ENCODE results near the gene PDE11A.

PDE11A gene

DNA sequence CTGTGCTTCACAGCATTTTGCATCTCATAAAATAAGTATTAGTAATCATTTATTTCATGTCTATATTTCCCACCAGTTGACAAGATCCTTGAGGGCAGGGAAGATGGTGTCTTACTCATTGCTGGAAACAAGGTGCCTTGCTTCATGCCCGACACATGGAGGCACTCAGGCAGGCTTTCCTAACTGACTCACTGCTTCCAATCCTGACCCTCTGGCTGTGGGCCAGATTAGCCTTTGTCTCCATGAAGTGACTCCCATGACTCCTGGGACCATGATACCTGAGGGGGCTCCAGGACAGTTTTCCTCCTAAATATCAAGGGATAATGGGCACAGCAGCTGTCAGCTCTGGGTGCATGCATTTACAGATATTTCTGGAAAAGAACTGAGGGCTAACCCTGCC is 405.0 kb downstream of the PDE11A start:
- DNase-seq (ENCODE audit: low spot score) = no peak

DNA sequence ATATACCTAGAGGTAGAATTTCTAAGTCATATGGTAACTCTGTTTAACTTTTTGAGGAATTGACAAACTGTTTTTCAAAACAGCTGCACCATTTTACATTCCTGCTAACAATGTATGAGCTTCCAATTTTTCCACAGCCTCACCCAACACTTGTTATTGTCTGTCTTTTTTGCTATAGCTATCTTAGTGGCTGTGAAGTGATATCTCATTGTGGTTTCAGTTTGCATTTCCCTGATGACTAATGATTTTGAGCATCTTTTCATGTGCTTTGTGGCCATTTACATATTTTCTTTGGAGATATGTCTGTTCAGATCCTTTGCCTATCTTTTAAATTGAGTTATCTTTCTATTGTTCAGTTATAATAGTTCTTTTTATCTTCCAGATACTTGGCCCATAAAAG is 406.2 kb downstream of the PDE11A start:
- no peak for DNase-seq (ENCODE audit: low spot score)

DNA sequence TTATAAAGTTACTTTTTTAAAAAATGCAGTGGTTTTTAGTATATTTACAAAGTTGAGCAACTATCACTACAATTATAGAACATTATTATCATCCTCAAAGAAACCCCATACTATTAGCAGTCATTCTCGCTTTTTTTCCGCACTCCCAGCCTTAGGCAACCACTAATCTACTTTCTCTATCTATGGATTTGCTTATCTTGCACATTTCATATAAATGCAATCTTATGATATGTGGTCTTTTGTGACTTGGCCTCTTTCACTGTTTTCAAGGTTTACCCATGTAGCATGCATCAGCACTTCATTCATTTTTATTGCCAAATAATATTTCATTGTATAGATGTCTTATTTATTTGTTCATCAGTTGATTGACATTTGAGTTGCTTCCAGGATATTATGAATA is 406.6 kb downstream of the PDE11A start:
- DNase-seq (ENCODE audit: low spot score) = no peak

DNA sequence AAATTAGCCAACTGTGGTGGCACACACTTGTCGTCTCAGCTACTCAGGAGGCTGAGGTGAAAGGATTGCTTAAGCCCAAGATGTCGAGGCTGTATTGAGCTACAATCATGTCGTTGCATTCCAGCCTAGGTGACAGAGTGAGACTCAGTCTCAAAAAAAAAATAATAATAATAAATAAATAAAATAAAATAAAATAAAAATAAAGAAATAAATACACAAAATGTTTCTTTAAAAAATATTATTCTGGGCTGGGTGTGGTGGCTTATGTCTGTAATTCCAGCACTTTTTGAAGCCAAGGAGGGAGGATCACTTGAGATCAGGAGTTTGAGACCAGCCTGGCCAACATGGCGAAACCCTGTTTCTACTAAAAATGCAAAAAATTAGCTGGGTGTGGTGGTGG is 407.2 kb downstream of the PDE11A start:
- DNase-seq (ENCODE audit: low spot score) = no peak

DNA sequence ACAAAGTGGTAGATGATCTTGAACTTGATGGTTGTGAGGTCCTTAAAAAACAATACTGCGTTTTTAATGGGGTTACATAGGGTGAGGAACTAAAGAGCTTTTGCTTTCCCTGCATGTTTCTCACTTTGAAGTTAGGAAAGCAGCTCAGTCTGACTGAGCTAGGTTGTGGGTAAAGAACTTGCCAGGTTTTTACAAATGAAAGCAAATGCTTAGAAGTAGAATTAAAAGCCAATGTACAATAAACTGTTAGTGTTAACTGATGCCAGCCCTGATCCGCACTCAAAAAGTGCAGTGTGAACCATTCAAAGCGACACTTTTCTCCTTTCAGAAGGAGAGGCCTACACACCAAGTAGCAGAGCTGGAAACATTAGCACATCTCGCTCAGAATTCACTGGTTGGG is 409.7 kb downstream of the PDE11A start:
- no peak for DNase-seq (ENCODE audit: low spot score)

DNA sequence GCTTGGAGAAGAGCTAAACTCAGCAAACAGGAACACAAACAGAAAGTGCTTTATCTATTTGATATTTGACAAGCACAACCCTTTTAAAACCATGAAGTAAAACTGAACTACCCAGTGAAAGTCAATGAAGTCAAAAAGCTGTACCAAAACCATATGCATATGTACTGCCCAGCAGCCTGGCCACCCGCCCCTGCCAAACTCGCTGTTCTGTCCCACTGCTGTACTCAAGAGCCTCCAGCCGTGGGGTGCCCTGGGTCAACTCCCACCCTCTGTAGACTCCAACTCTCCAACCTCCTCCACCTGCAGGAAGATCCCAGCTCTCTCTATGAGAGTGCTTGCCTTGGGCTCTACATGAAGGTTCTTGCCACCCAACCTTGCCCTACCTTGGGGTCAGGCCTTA is 411.8 kb downstream of the PDE11A start:
- DNase-seq (ENCODE audit: low spot score) = no peak

DNA sequence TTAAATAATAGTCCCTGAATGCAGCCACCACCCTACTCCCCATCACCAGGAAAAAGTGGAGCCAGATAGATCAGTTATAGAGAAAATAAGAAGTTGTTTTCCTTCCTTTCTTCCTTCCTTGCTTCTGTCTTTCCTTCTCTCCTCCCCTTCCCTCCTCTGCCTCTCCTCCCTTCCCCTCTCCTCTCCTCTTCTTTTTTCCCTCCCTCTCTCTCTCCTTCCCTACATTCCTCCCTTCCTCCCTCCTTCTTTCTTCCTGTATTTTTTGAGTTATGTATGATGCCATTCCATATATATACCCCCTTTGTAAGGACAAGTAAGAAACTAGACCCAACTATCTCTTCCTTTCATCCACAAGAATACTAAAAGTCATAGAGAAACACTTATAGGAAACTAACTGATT is 414.3 kb downstream of the PDE11A start:
- DNase-seq (ENCODE audit: low spot score) = no peak

DNA sequence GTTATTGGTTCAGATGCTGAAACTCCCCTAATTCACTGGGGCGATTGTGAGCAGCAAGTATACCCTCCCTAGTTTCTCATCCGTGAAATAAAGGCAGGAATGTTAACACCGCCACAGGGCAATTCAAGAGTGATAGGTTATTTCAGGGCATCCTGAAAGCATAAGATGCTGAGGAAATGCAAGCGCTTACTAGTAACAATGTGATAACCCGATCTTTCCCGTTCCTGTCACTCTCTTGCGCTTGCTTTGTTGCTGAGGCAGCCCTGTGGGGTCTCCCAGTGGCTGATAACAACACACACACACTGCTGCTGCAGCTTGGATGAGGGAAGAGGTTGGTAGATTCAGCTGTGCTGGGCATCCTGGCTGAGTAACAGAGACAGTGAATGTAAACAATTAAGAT is 420.7 kb downstream of the PDE11A start:
- no peak for DNase-seq (ENCODE audit: low spot score)

DNA sequence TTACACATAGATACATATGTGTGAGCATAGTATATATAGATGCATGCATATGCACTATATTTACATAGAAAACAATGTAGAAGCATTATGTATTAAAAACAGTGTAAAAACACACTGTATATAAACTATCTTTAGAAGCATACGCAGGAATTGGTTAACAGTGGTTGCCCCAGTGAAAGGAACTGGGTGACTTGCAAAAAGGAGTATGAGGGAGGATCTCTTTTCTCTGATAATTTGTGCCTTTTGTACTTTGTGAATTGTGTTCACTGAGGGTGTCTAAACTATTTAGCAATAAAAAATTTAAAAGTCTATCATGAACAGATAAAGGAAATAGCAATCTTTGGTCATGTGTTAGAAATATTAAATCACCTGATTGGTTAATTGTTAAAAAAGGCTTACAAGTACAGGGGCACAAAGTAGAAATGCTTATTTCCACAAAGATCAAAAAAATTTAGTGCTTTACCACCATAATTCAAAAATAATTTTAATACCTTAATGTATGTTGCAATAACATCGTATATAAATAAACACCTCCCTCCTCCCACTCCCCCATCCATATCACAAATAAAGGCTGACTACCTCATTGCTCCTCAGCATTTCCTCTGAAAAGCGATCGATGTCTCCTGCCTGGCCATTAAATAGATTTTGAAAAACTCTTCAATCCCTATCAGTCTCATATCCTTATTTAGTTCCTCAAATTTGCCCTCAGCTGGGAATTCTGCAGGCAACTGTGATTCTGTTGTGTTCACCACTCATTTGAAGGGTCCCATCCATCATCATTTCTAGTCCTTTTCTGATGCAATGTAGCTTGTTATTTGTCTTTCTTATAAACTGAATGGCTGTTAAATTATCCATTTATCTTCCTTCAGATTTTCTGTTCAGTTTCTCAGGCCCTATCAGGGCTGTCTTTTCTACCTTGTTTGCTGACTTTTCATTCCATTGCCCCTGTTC is 422.7 kb downstream of the PDE11A start:
- no peak for DNase-seq (ENCODE audit: low spot score)

DNA sequence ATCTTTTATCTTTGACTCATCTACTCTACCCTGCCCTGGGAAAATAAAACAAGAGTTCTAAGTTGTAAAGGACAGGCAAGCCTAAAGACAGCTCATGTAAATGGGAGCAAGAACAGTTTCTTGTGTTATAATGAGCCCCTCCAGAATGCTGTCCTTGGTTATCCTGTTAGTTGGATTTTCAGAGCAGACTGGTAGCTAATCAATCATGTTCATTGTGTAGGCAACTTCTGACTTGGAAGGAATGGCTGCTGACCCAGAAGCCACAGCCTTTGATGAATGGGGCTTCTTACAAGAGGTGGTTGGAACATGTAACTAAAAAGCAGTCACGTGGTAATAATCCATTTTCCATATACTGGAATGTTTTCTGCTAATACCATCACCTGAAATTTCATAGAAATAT is 425.8 kb downstream of the PDE11A start:
- DNase-seq (ENCODE audit: low spot score) = no peak

DNA sequence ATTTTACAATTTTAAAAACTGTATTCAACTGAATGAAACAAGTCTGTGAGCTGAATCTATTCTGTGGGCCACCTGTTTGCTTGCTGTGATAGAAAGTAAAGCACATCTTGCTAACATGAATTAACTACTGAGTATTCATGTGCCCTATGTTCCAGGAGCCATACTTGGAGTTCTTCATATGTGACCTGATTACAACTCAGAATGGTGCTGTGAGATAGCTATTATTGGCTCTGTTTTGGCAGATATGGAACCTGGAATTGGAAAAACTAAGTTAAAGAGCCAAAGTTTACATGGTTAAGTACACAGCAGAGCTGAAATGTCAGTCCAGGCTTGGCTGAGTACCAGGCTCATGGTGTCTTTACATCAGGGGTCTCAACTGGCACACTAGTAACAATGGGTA is 426.3 kb downstream of the PDE11A start:
- no peak for DNase-seq (ENCODE audit: low spot score)

DNA sequence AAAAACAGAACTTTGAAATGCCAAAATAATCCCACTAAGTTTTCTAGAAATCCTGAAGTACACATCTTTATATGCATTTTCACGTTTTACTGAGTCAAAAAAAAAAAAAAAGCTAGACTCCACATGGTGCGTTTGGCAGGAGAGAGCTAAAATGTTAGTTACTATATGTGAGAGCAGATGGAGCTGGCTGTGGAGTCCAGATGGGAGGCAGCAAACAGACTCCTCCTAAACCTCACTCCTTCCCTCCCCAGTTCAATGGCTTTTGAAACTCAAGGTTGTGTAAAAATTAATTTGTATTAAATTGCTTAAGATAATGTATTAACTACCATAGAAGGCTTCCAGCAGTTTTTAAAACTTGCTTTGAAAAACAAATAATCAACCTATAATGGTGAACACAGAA is 431.2 kb downstream of the PDE11A start:
- no peak for DNase-seq (ENCODE audit: low spot score)

DNA sequence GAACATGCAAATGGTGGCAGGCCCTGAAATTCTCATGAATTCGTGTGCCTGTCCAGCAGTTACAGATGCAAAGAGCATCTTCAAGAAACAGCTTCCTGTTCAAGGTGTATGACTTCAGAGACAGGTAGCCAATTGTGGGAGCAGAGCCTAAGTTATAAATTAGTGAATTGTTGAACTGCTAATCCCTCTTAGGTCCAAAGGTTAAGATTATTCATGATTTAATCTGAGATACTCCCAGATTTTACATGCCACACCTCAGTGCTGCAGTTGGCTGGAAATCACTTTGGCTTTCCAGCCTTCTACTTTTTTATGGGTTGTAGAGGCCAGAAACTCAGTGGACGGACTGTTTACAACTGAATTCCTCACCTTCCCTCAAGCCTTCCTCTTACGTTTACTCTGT is 432.2 kb downstream of the PDE11A start:
- no peak for DNase-seq (ENCODE audit: low spot score)

DNA sequence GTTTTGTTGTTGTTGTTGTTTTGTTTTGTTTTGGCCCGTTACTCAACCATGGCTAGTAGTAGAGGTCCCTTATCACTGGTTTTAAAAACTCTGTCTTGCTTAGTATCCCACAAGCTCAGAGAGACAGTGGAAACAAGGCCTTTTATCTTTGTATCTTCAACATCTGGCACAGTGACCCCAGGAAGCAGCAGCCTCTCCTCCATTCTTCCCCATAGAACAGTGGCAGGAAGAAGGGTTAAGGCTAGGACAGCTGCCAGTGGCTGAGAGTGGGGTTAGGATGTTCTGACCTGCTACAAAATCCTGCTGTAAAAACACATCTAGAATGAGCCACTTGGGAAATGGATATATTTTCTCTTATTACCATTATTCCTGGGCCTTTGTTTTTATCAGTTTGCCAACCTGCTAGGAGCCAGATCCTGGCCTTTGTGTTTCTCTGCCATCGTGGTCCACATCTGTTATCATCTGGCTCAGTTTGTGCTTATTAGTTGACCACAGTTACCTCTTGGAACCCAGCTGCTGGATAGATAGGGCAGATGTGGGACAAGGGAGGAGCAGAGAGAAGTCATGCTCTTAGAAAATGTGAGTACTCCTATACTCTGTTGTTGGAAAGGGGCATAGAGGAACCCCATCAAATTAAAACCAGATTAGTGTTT is 433.2 kb downstream of the PDE11A start:
- DNase-seq (ENCODE audit: low spot score) = no peak

DNA sequence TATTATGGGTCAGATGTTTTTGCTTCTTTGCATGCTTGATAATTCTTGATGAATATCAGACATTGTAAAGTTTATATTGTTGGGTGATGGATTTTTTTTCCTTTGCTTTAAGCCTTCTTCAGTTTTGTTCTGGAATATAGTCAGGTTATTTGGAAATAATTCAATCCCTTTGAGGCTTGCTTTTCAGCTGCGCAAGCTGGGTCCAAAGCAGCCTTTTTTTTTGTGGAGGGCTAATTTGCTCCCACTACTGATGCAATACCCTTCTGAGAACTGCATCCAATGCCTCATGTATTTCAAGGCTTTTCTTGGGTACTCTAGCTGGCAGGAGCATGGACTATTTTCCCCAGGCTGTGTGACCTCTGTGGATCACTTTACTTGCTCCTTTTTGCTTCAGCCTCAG is 434.1 kb downstream of the PDE11A start:
- no peak for DNase-seq (ENCODE audit: low spot score)

DNA sequence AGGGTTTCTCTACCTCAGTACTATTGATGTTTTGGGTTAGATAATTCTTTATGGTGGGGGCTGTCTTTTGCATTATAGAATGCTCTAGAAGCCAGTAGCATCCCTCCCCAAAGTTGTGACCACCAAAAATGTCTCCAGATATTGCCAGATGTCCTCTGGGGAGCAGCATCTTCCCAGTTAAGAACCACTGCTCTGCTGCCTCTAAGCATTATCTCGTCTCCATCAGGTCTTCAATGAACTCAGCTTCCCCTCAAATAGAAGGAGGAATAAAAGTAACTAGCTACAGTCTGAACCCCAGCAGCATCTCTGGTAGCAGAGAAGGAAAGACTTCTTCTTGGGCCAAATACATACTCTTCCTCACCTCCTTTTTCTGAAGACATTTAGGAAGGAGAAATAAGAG is 435.9 kb downstream of the PDE11A start:
- no peak for DNase-seq (ENCODE audit: low spot score)

DNA sequence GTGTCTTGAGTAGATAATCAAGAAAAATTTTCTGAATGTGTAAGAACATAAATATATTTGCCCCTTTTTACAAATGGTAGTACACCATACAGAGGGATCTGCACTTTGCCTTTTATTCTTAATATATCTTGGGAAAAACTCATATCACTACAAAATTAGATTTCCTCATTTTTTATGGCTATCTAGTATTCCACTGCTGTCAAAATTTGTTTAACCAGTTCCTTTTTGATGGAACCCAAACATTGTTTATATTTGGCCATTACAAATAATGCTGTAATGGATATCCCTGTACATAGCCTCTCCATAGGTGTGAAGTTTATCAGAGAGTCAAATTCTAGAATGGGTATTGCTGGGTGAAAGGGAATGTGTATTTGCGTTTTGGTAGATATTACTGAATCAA is 436.9 kb downstream of the PDE11A start:
- no peak for DNase-seq (ENCODE audit: low spot score)

DNA sequence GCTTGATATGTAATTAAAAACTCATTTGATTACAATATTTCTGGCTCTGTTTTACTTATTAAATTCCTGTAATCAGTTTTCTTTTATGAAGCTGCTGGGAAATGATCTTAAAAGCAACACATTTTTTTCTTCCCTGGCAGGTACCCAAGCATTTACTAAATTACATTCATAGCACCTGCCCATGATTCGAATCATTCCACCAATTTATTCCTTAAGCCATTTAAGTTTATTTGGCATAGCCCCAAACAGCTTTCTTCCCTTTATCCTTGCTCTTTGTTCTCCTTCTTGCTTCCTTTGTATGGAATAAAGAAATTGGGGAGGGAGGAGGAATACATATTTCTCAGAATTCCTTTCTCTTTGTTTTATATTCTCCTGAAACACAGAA is 438.7 kb downstream of the PDE11A start:
- no peak for DNase-seq (ENCODE audit: low spot score)

DNA sequence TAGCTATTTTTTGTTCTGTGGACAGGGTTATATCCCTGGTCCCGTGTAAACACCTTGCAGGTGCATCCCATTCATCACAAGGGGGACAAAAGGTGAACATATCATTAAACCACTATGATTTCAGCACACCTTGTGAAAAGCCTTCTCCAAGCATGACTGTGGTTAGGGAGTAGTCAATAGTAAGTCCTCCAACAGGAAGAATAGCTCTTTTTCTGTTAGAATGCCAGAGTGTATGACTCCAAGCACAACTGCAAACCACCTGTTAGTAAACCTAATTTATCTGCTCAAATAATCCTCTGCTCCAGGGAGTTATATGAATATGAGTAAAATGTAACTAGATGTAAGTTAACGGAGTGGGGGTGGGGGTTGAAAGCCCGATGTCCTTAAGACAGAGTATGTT is 439.5 kb downstream of the PDE11A start:
- no peak for DNase-seq (ENCODE audit: low spot score)

DNA sequence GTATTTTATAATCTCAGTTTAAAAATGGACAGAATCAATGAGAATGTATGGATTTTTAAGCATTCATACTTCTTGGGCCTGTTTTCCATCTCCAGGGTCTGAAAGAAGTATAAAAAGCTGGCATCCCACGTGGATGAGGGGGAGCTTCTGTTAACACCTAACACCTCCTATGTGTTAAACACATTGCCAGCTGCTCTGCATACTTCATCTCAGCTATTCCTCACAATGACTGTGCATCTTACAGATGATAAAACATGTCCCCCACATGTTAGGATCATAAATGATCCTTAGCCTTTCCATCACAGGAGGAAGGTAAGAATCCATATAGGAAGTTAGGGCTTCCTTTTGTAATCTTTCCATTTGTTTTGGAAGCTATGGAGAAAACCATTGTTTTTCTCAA is 440.9 kb downstream of the PDE11A start:
- DNase-seq (ENCODE audit: low spot score) = no peak

DNA sequence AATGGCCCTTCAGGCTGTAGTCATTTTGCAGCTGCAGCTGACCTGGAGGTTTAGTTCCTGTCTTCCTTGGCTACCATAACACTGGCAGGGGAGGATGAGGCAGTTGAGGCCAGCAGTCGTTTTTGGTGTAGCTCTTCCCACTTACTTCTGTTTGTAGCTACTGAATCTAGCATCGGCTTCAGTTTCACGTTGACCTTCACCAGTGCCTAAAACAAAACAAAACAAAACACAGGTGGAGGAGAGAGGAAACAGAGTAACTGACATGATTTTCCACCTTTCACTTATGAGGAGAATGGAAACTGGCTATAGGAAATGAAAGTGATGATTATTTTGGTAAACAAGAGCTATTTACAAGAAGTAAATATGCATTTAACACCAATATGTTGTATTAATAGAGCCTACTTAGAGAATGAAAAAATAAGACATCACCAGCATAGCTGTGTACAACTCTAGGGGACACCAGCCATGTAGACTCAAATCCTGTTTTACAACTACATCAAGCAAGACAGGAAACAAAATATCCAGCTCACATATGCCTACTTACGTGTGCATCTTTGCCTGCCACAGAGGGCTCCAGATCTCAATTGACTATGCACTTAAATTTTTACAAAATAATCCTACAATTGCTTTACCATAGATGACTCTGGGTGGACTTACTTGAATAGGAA is 443.1 kb downstream of the PDE11A start:
- DNase-seq (ENCODE audit: low spot score) = no peak

DNA sequence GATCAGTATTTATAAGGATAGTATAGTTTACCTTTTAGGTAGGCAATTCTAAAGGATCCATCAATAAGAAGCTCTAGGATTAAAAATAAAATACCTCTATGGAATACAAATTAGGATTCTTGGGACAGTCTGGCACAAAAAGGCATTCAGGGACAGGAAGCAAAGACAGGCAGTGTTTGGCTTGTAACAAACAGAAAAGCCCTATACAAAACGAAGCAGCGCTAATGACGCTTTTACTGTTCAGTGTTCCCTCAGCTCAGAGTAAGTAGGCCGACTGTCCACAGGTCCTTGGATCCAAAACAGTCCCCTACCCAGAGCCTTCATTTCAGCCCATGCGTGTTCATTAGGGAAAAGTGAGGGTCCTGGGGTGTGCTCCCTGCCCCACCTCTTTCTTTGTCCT is 443.7 kb downstream of the PDE11A start:
- DNase-seq (ENCODE audit: low spot score) = no peak

All from hepatic stellate cell (primary cell).